HG03103 (cell line): ENCODE measurements around the gene STARD13.

Experiments used
- ATAC-seq: cut with Tn5 transposase; IDR thresholded peaks from one replicate; pipeline ENCODE4 v1.9.1; 2021; ENCODE audit warnings: low read depth; ENCODE audit not compliant: unreplicated experiment

The STARD13 gene

GRCh38 chr13:33311040-33311439 lies 25.5 kb upstream of the STARD13 start:
- no peak for ATAC-seq

GRCh38 chr13:33310245-33311038 lies 24.9 kb upstream of the STARD13 start:
- ATAC-seq = no peak

- ATAC-seq = no peak
Observed at GRCh38 chr13:33308863-33309262, 23.3 kb upstream of the STARD13 start.

GRCh38 chr13:33307843-33308242 lies 22.3 kb upstream of the STARD13 start:
- no peak for ATAC-seq

- no peak for ATAC-seq
Observed at GRCh38 chr13:33303855-33304597, 18.5 kb upstream of the STARD13 start.

- no peak for ATAC-seq
Observed at GRCh38 chr13:33299626-33300025, 14.1 kb upstream of the STARD13 start.

GRCh38 chr13:33296793-33297425 lies 11.4 kb upstream of the STARD13 start:
- ATAC-seq = no peak

- no peak for ATAC-seq
Observed at GRCh38 chr13:33292712-33293111, 7.2 kb upstream of the STARD13 start.

GRCh38 chr13:33290421-33290965 lies 4.9 kb upstream of the STARD13 start:
- ATAC-seq = no peak

- no peak for ATAC-seq
Observed at GRCh38 chr13:33289966-33290365, 4.4 kb upstream of the STARD13 start.

GRCh38 chr13:33287142-33287882 lies 1.8 kb upstream of the STARD13 start:
- ATAC-seq = no peak

- ATAC-seq = no peak
Observed at GRCh38 chr13:33286128-33286527, 573 bp upstream of the STARD13 start.

- peak; percentile 20 for ATAC-seq
Observed at GRCh38 chr13:33284916-33285315, 639 bp downstream of the STARD13 start.

GRCh38 chr13:33284031-33284430 lies 1.5 kb downstream of the STARD13 start:
- no peak for ATAC-seq

GRCh38 chr13:33283195-33283911 lies 2.2 kb downstream of the STARD13 start:
- ATAC-seq = no peak

GRCh38 chr13:33281951-33282595 lies 3.5 kb downstream of the STARD13 start:
- no peak for ATAC-seq

- ATAC-seq = no peak
Observed at GRCh38 chr13:33280923-33281322, 4.6 kb downstream of the STARD13 start.

- no peak for ATAC-seq
Observed at GRCh38 chr13:33280279-33280905, 5.2 kb downstream of the STARD13 start.
